OCI-LY3 (cell line): ENCODE data around the gene BAZ1A.

Source experiments
- H2AFZ ChIP-seq: fragments of 200-600, 300-600 bp; shearing (Covaris generic); 2 replicates; pipeline ENCODE4 v1.6.0; 2014; ENCODE audit warnings: antibody characterized with exemption, low read depth, low read length
- H3K27ac ChIP-seq: fragments of 200-600, 300-600 bp; sonication (generic); 2 replicates; pipeline ENCODE4 v1.5.1; 2014; ENCODE audit warnings: mild to moderate bottlenecking, low read length, moderate library complexity, mixed read lengths
- H3K27me3 ChIP-seq: fragments of 200-600, 300-600 bp; sonication (generic); 2 replicates; pipeline ENCODE4 v1.6.1; 2014; ENCODE audit warnings: low read depth, low read length, mixed read lengths
- H3K36me3 ChIP-seq: fragments of 200-600, 300-600 bp; sonication (generic); replicated peaks from 2 replicates; pipeline ENCODE3; 2014; ENCODE audit warnings: low read depth, low read length, mixed read lengths
- H3K4me1 ChIP-seq: fragments of 300-600, 200-600 bp; sonication (generic); 2 replicates; pipeline ENCODE4 v1.6.1; 2014; ENCODE audit warnings: low read length, mixed read lengths
- H3K4me2 ChIP-seq: fragments of 200-600, 300-600 bp; sonication (generic); 2 replicates; pipeline ENCODE4 v1.6.1; 2014; ENCODE audit warnings: low read length, mixed read lengths
- H3K4me3 ChIP-seq: fragments of 300-600, 200-600 bp; sonication (generic); 2 replicates; pipeline ENCODE4 v1.5.1; 2014; ENCODE audit warnings: antibody characterized with exemption, mild to moderate bottlenecking, low read length, moderate library complexity
- H3K79me2 ChIP-seq: fragments of 300-600, 200-600 bp; shearing (Covaris generic); 2 replicates; pipeline ENCODE4 v1.6.1; 2014; ENCODE audit warnings: mild to moderate bottlenecking, low read length, mixed read lengths
- H3K9ac ChIP-seq: fragments of 300-600, 200-600 bp; shearing (Covaris generic); 2 replicates; pipeline ENCODE4 v1.6.0; 2014; ENCODE audit warnings: mild to moderate bottlenecking, low read length, moderate library complexity
- H3K9me3 ChIP-seq: fragments of 200-600, 300-600 bp; shearing (Covaris generic); 2 replicates; pipeline ENCODE4 v1.6.1; 2014; ENCODE audit warnings: low read length, mixed read lengths; ENCODE audit not compliant: insufficient read depth
- H4K20me1 ChIP-seq: fragments of 200-600, 300-600 bp; sonication (generic); 2 replicates; pipeline ENCODE4 v1.6.1; 2016; ENCODE audit warnings: low read length, mixed read lengths; ENCODE audit not compliant: insufficient read depth
- CTCF ChIP-seq: fragments of 200-600, 300-600 bp; sonication (generic); IDR thresholded peaks from 2 replicates; pipeline ENCODE4 v1.5.1; 2014; ENCODE audit warnings: antibody characterized with exemption, low read length, low read depth
- EZH2phosphoT487 ChIP-seq: fragments of 200-600 bp; shearing (Covaris generic); IDR thresholded peaks from 2 replicates; pipeline ENCODE4 v1.6.1; 2018; ENCODE audit warnings: antibody characterized with exemption, mixed run types, low read depth

Gene BAZ1A

DNA sequence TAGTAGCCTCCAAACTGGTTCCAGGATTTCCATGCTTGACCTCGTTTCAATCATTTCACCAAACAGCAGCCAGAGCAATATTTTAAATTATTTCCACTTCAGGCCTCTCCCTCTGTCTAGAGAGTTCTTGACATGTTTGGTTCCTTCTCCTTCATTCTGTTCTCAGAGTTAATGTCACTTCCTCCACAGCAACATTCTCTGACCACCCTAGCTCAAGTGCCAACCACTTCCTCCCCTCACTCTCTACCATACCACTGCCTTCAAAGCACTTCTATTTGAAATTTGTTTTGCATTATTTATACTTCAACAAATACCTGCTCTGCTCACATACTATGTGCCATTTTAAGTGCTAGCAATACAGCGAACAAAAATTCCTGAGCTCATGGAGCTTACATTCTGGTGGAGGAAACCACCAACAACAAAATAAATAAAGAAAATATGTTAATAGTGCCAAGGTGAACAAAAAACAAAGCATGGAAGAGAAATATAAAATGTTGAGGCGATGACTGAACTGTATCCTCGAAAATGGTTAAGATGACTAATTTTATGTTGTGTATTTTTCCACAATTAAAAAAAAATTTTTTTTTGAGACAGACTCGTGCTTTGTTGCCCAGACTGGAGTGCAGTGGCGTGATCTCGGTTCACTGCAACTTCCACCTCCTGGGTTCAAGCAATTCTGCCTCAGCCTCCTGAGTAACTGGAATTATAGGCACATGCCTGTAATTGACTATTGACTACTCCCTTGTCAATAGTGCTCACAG is 17.3 kb downstream of the BAZ1A start:
- H3K79me2 ChIP-seq: peaks cover 74% of the 10 kb centered on the region
- no peaks in the 10 kb centered on the region for H3K27me3 ChIP-seq
- no peak overlapping the region for H3K27ac ChIP-seq
- no peak overlapping the region for H3K9ac ChIP-seq
- no peak overlapping the region for H3K4me2 ChIP-seq
- H2AFZ ChIP-seq: no peak overlapping the region
- H3K4me3 ChIP-seq: no peak overlapping the region
- H3K36me3 ChIP-seq: peaks cover 34% of the 10 kb centered on the region
- no peaks in the 10 kb centered on the region for H3K4me1 ChIP-seq
- no peaks in the 10 kb centered on the region for H3K9me3 ChIP-seq
- TF ChIP-seq CTCF (no peak), EZH2phosphoT487 (no peak)
- peaks cover 6% of the 10 kb centered on the region; the same call in 1 of the 2 replicates for H4K20me1 ChIP-seq

- no peaks in the 10 kb centered on the region for H4K20me1 ChIP-seq
- TF ChIP-seq CTCF (no peak), EZH2phosphoT487 (no peak)
These were observed 22.1 kb downstream of the BAZ1A start for GRCh38 chr14:34853041-34853440.

GRCh38 chr14:34851395-34851794 is 23.8 kb downstream of the BAZ1A start:
- Histone ChIP-seq H3K27ac (no peak overlapping the region), H3K4me1 (no peaks in the 10 kb centered on the region), H3K4me2 (no peak overlapping the region), H3K9ac (no peak overlapping the region), H4K20me1 (no peaks in the 10 kb centered on the region), H2AFZ (no peak overlapping the region), H3K36me3 (peaks cover 48% of the 10 kb centered on the region), H3K27me3 (no peaks in the 10 kb centered on the region), H3K4me3 (no peak overlapping the region), H3K9me3 (no peaks in the 10 kb centered on the region), H3K79me2 (peaks cover 77% of the 10 kb centered on the region)
- TF ChIP-seq EZH2phosphoT487 (no peak), CTCF (no peak)

More at GRCh38 chr14:34853041-34853440, 22.1 kb downstream of the BAZ1A start:
- H3K4me1 ChIP-seq: no peaks in the 10 kb centered on the region
- H3K4me2 ChIP-seq: no peak overlapping the region
- H3K4me3 ChIP-seq: no peak overlapping the region
- H3K9me3 ChIP-seq: no peaks in the 10 kb centered on the region
- no peak overlapping the region for H3K9ac ChIP-seq
- no peak overlapping the region for H3K27ac ChIP-seq
- H2AFZ ChIP-seq: no peak overlapping the region
- H3K36me3 ChIP-seq: peaks cover 43% of the 10 kb centered on the region
- H3K79me2 ChIP-seq: peaks cover 81% of the 10 kb centered on the region
- H3K27me3 ChIP-seq: no peaks in the 10 kb centered on the region

GRCh38 chr14:34845869-34846268 is 29.3 kb downstream of the BAZ1A start:
- no peak overlapping the region for H3K4me2 ChIP-seq
- H3K9me3 ChIP-seq: no peaks in the 10 kb centered on the region
- H3K79me2 ChIP-seq: peaks cover 80% of the 10 kb centered on the region
- peaks cover 36% of the 10 kb centered on the region for H3K36me3 ChIP-seq
- no peaks in the 10 kb centered on the region for H3K27me3 ChIP-seq
- TF ChIP-seq CTCF (no peak), EZH2phosphoT487 (no peak)
- H3K4me3 ChIP-seq: no peak overlapping the region
- H3K27ac ChIP-seq: no peak overlapping the region
- peaks cover 6% of the 10 kb centered on the region for H4K20me1 ChIP-seq
- H3K9ac ChIP-seq: no peak overlapping the region
- H3K4me1 ChIP-seq: peaks cover 4% of the 10 kb centered on the region
- H2AFZ ChIP-seq: no peak overlapping the region
